Measurements from ENCODE around the gene DNAJC6.
A peak's percentile ranks its signal among the peaks of the same experiment; 100 is the strongest.

DNAJC6 gene

DNA sequence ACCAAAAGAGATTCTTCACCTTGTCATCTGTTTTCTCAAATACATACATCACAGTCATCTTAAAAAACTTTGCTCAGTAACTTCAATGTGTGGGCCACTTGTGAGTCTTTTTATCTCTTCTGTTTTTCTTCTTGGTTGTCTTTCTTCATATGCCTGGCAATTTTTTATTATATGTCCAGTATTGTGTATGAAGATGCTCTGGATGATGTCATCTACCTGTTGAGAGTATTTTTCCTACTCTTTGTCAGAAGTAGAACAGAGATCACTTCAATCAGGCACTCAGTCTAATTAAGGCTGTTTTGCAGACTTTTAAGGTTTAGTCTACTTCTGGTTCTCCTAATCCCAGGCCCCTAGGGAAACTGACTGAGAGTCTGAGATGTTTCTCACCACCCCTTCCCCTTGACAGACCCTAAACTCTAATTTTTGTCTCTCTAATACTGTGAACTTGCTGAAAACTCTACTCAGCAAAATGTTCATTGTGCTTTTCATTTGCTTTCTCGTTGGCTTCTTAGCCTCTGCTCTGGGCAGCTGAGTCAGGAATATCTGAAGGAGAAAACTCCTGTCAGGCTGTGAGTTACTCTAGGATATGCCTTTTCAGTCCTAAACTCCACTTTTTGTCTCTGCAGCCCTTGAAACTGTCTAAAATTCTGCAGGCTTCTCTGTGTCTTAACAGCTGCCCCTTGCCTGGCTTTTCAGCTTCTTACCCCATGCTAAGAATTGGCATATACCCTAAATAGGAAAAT lies 33.0 kb upstream of the DNAJC6 start:
- no peak overlapping the region for H3K4me3 Mint-ChIP-seq
- H3K27ac Mint-ChIP-seq, result peak overlapping the region in 2 of 3 experiments; percentile 2 to 82
- H3K36me3 Mint-ChIP-seq (ENCODE audit: low read depth), result no peaks in the 10 kb centered on the region
- TF ChIP-seq, protein P1, sequence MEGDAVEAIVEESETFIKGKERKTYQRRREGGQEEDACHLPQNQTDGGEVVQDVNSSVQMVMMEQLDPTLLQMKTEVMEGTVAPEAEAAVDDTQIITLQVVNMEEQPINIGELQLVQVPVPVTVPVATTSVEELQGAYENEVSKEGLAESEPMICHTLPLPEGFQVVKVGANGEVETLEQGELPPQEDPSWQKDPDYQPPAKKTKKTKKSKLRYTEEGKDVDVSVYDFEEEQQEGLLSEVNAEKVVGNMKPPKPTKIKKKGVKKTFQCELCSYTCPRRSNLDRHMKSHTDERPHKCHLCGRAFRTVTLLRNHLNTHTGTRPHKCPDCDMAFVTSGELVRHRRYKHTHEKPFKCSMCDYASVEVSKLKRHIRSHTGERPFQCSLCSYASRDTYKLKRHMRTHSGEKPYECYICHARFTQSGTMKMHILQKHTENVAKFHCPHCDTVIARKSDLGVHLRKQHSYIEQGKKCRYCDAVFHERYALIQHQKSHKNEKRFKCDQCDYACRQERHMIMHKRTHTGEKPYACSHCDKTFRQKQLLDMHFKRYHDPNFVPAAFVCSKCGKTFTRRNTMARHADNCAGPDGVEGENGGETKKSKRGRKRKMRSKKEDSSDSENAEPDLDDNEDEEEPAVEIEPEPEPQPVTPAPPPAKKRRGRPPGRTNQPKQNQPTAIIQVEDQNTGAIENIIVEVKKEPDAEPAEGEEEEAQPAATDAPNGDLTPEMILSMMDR (IDR thresholded peaks at IDR 0.05; ENCODE audit: unreplicated experiment in 3 of 3), result no peak
- H3K27me3 Mint-ChIP-seq (ENCODE audit: low read depth), result peaks cover 17% of the 10 kb centered on the region
- H3K4me1 Mint-ChIP-seq, result peaks cover 23% of the 10 kb centered on the region
- H3K9me3 Mint-ChIP-seq, result no peaks in the 10 kb centered on the region

DNA sequence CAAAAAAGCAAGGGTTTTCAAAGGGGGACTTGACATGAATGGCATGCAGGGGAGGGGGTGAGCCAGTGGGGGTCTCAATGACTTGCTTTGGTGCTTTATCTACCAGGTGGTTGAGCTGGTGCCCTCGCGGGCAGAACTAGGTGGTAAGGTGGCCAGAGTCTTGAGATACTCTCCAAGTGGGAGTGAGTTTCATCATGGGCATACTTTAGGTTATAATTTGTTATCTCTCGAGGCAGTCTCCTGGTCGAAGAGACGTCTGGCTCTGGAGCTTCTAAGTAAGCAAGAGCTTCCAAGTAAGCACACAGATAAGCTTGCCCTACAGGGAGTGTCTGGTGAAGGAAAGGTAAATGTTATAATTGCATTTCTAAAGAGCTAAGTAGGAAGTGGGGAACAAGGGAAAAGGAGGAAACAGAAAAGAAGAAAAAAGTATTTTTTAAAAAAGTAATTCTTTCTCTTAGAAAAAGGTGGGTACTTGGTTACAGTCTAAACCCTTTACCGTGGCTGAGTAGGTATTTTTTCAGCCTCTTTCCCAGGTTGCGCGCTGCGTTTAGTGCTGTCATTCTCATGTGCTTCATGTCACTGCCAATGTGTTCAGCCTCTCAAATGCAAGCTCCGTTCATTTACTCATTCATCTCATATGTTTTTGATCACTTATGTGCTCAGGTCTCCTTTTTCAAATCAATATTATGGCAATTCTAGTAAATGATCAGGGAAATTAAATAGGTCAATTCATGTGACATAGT lies 31.6 kb upstream of the DNAJC6 start:
- peaks cover 17% of the 10 kb centered on the region for H3K27me3 Mint-ChIP-seq (ENCODE audit: low read depth)
- H3K9me3 Mint-ChIP-seq, result no peaks in the 10 kb centered on the region
- peak overlapping the region in 1 of 3 experiments; percentile 9 for H3K4me3 Mint-ChIP-seq
- TF ChIP-seq, protein P1 (IDR thresholded peaks at IDR 0.05; ENCODE audit: unreplicated experiment in 3 of 3), result no peak
- H3K4me1 Mint-ChIP-seq, result peaks cover 23% of the 10 kb centered on the region
- H3K36me3 Mint-ChIP-seq (ENCODE audit: low read depth), result no peaks in the 10 kb centered on the region
- H3K27ac Mint-ChIP-seq, result peak overlapping the region in 2 of 3 experiments; percentile 26 to 81

DNA sequence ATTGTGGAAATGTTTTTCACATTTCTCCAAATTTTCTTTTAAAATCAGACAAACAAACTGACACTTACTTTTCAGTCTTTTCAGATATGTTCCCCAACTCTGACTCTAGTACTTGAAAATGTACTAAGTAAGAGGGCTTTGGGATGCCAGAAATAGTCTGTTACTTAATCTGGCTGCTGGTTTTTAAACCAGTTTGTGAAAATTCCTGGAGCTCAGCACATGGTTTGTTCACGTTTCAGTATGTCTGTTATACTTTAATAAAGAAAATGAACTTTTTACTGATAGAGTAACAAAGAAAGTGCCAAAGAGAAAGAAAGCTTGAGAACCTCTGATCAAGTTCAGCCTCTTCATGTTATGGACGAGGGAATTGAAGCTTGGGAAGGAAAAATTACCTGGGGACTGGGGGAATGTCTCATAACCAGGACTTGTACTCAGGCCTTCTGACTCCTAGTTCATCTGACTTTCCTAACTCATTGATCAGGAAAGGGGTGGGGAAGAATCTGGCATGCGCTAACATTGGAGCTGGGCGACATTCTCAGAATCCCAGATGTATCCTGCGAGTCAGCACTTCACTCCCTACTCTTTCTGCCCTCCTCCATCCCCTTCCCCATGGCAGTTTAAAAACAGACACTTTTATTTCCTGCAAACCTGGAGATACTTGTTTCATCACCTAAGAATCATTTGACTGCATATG lies 30.8 kb upstream of the DNAJC6 start:
- peaks cover 23% of the 10 kb centered on the region for H3K4me1 Mint-ChIP-seq
- H3K4me3 Mint-ChIP-seq, result peak overlapping the region; percentile 1 to 55 (median 17)
- peak overlapping the region in 2 of 3 experiments; percentile 17 to 81 for H3K27ac Mint-ChIP-seq
- TF ChIP-seq, protein P1 (IDR thresholded peaks at IDR 0.05; ENCODE audit: unreplicated experiment in 3 of 3), result no peak
- H3K9me3 Mint-ChIP-seq, result no peaks in the 10 kb centered on the region
- no peaks in the 10 kb centered on the region for H3K36me3 Mint-ChIP-seq (ENCODE audit: low read depth)
- peaks cover 17% of the 10 kb centered on the region for H3K27me3 Mint-ChIP-seq (ENCODE audit: low read depth)

DNA sequence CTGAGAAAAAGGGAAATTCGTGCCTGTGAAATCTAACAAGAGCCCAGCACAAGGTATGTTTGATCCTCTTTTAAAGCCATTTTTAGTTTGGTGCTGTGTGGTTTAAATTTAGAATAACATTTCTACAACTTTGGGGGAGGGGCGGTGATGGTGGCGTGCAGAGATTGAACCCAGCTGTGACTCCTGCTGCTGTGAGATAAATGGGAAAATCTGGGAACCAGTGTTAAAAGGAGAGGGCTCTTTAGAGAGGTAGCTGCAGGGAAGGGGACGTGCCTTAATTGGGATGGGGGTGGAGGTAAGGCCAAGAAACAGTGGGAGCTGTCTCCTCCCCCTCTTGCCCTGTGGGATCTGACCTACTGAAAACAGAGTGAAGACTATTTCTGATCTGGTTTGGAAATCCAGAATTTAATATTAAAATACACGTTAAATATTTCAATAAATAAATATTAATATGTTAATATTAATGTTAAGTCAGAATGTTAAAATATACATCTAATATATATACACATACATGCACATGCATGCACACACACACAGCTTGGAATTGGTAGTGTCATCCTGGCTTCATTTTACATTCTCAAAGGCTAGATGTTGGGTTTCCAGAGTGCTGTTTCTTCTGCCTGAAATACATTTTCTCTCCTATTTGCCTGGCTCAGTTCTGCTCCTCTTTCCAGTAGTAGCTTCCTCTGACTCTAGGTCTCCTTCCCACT lies 30.1 kb upstream of the DNAJC6 start:
- no peaks in the 10 kb centered on the region for H3K9me3 Mint-ChIP-seq
- peak overlapping the region in 2 of 3 experiments; percentile 32 to 81 for H3K27ac Mint-ChIP-seq
- peaks cover 23% of the 10 kb centered on the region for H3K4me1 Mint-ChIP-seq
- H3K4me3 Mint-ChIP-seq, result peak overlapping the region; percentile 1 to 55 (median 22)
- no peaks in the 10 kb centered on the region for H3K36me3 Mint-ChIP-seq (ENCODE audit: low read depth)
- H3K27me3 Mint-ChIP-seq (ENCODE audit: low read depth), result peaks cover 17% of the 10 kb centered on the region
- TF ChIP-seq, protein P1 (IDR thresholded peaks at IDR 0.05; ENCODE audit: unreplicated experiment in 3 of 3), result no peak

DNA sequence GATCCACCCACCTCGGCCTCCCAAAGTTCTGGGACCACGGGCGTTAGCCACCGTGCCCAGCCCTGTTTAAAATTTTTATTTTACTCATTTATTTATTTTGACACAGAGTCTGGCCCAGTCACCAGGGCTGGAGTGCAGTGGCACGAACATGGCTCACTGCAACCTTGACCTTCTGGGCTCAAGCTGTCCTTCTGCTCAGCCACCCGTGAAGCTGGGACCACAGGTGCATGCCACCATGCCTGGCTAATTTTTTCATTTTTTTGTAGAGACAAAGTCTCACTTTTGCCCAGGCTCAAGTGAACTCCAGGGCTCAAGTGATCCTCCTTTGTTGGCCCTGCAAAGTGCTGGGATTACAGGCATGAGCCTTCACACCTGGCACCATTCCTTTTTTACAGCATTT lies 27.5 kb upstream of the DNAJC6 start:
- no peak overlapping the region for H3K4me3 Mint-ChIP-seq

More for the DNA sequence above, 27.5 kb upstream of the DNAJC6 start:
- no peaks in the 10 kb centered on the region for H3K36me3 Mint-ChIP-seq (ENCODE audit: low read depth)
- peaks cover under 1% of the 10 kb centered on the region for H3K27me3 Mint-ChIP-seq (ENCODE audit: low read depth)
- peak overlapping the region in 1 of 3 experiments; percentile 23 for H3K27ac Mint-ChIP-seq
- TF ChIP-seq, protein P1 (IDR thresholded peaks at IDR 0.05; ENCODE audit: unreplicated experiment in 3 of 3), result no peak
- H3K4me1 Mint-ChIP-seq, result peaks cover 23% of the 10 kb centered on the region
- H3K9me3 Mint-ChIP-seq, result no peaks in the 10 kb centered on the region

Measured in nephron (organoid).